ENCODE results near the gene ZNF611.
"Not testable (repeated sequence)": the region's sequence is repeated elsewhere in the genome, so short reads cannot be mapped to it uniquely, and the experiment has no call there.

The ZNF611 gene

DNA sequence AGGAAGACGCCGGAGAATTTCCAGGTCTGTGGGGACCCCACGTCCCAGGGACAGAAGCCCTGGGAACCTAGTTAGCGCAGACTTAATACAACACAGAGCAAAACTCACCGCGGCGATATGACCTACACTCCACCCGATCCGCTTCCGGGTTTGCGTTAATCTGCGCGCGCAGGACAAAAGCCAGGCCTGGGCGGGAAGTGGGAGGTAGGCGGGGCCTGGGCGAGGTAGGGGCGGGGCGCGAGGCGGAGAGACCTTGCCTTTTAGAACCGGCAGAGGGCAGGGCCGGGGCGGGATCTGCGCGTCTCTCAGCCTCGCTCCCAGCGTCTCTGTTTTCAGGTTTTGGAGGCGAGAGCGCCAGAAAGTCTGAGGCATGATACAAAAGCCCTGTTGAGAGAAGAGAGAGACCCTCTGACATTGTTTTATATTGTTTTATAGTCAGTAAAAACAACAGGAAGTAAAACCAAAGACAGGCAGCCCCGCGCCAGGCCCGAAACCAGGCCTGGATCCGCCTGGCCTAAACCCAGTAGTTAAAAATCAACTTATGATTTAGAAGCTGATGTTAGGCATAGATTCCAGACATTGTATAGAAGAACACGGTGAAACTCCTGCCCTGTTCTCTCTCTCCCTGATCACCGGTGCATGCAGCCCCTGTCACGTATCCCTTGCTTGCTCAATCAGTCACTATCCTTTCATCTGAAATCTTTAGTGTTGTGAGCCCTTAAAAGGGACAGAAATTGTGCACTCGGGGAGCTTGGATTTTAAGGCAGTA is at the start of gene ZNF611:
ZNF611 (minus strand) TSS at position 152 of the 769 bp plus-strand sequence. CDS start 19,150 bp downstream, outside the sequence.
- Histone ChIP-seq H3K9me3 (ENCODE audit: control insufficient read depth in 1 of 2, low read length in 2 of 2) (peaks cover 2 to 6% of the 10 kb centered on the region in 2 donors), H3K27ac (ENCODE audit: low read depth, low read length) (peak within 1 kb of the TSS; percentile 73), H3K4me3 (ENCODE audit: low read depth in 1 of 2, low read length in 2 of 2) (peak within 1 kb of the TSS; percentile 76 to 97), H3K4me1 (ENCODE audit: control insufficient read depth in 1 of 2, insufficient read depth in 2 of 2, low read length in 2 of 2) (no peaks in the 10 kb centered on the region), H3K27me3 (ENCODE audit: control insufficient read depth in 1 of 2, insufficient read depth in 2 of 2, low read length in 2 of 2) (no peaks in the 10 kb centered on the region), H3K9ac (ENCODE audit: low read depth in 1 of 2, low read length in 2 of 2) (peak within 1 kb of the TSS; percentile 53 to 93), H3K36me3 (ENCODE audit: control insufficient read depth in 1 of 2, insufficient read depth in 2 of 2, low read length in 2 of 2) (no peaks in the 10 kb centered on the region)

DNA sequence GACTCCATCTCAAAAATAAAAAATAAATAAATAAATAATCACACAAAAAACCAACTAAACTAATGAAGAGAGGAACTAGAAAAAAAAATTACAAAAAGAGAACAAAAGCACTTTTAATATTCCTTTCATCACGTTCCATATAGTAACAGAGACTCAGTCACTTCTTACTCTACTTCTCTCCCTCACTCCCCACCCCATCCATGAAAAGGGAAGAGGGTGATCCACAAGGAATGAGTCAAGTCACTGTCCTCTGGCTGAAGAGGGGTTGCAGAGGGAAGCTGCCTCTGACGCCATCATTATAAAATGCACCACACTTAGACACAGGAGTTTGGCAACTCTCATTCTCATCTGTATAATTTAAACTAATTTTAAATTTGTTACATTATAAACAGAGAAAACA is 48.0 kb upstream of the ZNF611 start:
- not testable (repeated sequence) for H3K4me3 ChIP-seq (ENCODE audit: low read depth in 1 of 2, low read length in 2 of 2); H3K27ac ChIP-seq (ENCODE audit: low read depth, low read length); H3K9me3 ChIP-seq (ENCODE audit: control insufficient read depth in 1 of 2, low read length in 2 of 2); H3K9ac ChIP-seq (ENCODE audit: low read depth in 1 of 2, low read length in 2 of 2); H3K27me3 ChIP-seq (ENCODE audit: control insufficient read depth in 1 of 2, insufficient read depth in 2 of 2, low read length in 2 of 2); H3K4me1 ChIP-seq (ENCODE audit: control insufficient read depth in 1 of 2, insufficient read depth in 2 of 2, low read length in 2 of 2)
- H3K36me3 ChIP-seq (ENCODE audit: control insufficient read depth in 1 of 2, insufficient read depth in 2 of 2, low read length in 2 of 2): peaks cover 17 to 33% of the 10 kb centered on the region in 2 donors

DNA sequence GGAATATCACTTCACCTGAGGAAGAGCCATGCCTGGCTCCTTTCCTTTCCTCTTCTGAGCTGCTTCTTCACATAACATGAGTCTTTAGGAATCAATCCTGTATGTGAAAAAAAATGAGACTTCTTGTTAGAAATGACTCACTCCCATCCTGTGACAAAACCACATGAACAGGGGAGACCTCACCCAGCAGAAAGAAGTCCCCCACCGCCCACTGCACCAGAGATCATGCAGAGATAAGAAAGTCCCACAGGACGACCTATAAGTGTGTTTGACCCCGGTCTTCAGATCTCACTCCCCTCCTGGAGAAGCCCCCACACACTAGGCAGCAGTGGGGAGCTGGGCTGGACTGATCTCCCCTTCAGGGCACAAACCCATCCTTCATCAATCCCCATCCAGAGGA is 44.0 kb upstream of the ZNF611 start:
- no peaks in the 10 kb centered on the region for H3K4me1 ChIP-seq (ENCODE audit: control insufficient read depth in 1 of 2, insufficient read depth in 2 of 2, low read length in 2 of 2)
- H3K27ac ChIP-seq (ENCODE audit: low read depth, low read length): no peak overlapping the region
- H3K27me3 ChIP-seq (ENCODE audit: control insufficient read depth in 1 of 2, insufficient read depth in 2 of 2, low read length in 2 of 2): no peaks in the 10 kb centered on the region

DNA sequence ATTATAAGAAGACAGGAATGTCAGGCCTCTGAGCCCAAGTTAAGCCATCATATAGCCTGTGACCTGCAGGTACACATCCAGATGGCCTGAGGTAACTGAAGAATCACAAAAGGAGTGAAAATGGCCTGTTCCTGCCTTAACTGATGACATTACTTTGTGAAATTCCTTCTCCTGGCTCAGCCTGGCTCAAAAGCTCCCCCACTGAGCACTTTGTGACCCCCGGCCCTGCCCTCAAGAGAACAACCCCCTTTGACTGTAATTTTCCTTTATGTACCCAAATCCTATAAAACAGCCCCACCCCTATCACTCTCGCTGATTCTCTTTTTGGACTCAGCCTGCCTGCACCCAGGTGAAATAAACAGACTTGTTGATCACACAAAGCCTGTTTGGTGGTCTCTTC is 21.6 kb upstream of the ZNF611 start:
- not testable (repeated sequence) for H3K27ac ChIP-seq (ENCODE audit: low read depth, low read length); H3K4me1 ChIP-seq (ENCODE audit: control insufficient read depth in 1 of 2, insufficient read depth in 2 of 2, low read length in 2 of 2); H3K36me3 ChIP-seq (ENCODE audit: control insufficient read depth in 1 of 2, insufficient read depth in 2 of 2, low read length in 2 of 2); H3K27me3 ChIP-seq (ENCODE audit: control insufficient read depth in 1 of 2, insufficient read depth in 2 of 2, low read length in 2 of 2); H3K9ac ChIP-seq (ENCODE audit: low read depth in 1 of 2, low read length in 2 of 2); H3K9me3 ChIP-seq (ENCODE audit: control insufficient read depth in 1 of 2, low read length in 2 of 2); H3K4me3 ChIP-seq (ENCODE audit: low read depth in 1 of 2, low read length in 2 of 2)

More for the DNA sequence above, 44.0 kb upstream of the ZNF611 start:
- Histone ChIP-seq H3K4me3 (ENCODE audit: low read depth in 1 of 2, low read length in 2 of 2) (no peak overlapping the region), H3K9ac (ENCODE audit: low read depth in 1 of 2, low read length in 2 of 2) (no peak overlapping the region), H3K36me3 (ENCODE audit: control insufficient read depth in 1 of 2, insufficient read depth in 2 of 2, low read length in 2 of 2) (peaks cover 20 to 56% of the 10 kb centered on the region in 2 donors), H3K9me3 (ENCODE audit: control insufficient read depth in 1 of 2, low read length in 2 of 2) (peaks cover 5 to 7% of the 10 kb centered on the region in 2 donors)

DNA sequence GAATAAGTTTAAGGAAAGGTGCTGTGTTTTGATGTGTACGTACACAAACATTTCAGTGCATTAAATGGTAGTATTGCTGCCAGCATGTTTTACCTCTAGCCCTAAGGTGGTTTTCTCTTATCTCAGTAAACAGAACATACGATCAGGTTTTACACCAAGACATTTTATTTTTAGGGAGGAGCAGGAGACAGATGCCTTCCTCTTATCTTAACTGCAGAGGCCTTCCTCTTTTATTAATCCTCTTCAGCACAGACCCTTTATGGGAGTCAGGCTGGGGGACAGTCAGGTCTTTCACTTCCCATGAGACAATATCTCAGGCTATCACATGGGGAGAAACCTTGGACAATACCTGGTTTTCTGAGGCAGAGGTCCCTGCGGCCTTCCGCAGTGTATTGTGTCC is 14.9 kb upstream of the ZNF611 start:
- no peaks in the 10 kb centered on the region for H3K4me1 ChIP-seq (ENCODE audit: control insufficient read depth in 1 of 2, insufficient read depth in 2 of 2, low read length in 2 of 2)
- no peaks in the 10 kb centered on the region for H3K36me3 ChIP-seq (ENCODE audit: control insufficient read depth in 1 of 2, insufficient read depth in 2 of 2, low read length in 2 of 2)
- no peaks in the 10 kb centered on the region for H3K27me3 ChIP-seq (ENCODE audit: control insufficient read depth in 1 of 2, insufficient read depth in 2 of 2, low read length in 2 of 2)
- H3K9me3 ChIP-seq (ENCODE audit: control insufficient read depth in 1 of 2, low read length in 2 of 2): no peaks in the 10 kb centered on the region
- no peak overlapping the region for H3K4me3 ChIP-seq (ENCODE audit: low read depth in 1 of 2, low read length in 2 of 2)
- H3K9ac ChIP-seq (ENCODE audit: low read depth in 1 of 2, low read length in 2 of 2): no peak overlapping the region
- no peak overlapping the region for H3K27ac ChIP-seq (ENCODE audit: low read depth, low read length)

DNA sequence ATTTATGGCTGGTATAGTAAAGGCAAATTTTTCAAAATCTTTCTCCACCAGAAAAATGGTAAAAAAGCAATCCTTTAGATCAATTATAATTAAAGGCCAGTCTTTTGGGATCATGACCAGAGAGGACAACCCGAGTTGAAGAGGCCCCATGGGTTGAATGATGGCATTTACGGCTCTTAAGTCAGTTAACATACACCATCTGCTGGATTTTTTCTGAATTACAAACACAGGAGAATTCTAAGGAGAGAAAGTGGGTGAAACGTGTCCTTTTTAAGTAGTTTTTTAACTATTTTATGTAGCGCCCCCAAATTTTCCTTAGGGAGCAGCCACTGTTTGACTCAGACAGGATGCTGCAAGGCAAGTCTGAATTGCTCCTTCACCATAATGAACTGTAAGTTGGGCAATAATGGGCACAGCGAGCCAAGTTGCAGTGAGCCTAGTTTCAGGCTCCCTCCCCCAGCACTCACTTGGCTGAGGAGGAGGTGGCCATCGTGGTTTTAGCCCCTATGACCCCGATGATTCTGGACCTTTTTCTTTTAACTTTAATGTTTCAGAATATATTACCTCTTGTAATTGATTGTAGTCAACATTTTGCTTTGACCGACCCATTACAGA is 13.6 kb upstream of the ZNF611 start:
- Histone ChIP-seq H3K36me3 (ENCODE audit: control insufficient read depth in 1 of 2, insufficient read depth in 2 of 2, low read length in 2 of 2) (no peaks in the 10 kb centered on the region), H3K9ac (ENCODE audit: low read depth in 1 of 2, low read length in 2 of 2) (no peak overlapping the region), H3K9me3 (ENCODE audit: control insufficient read depth in 1 of 2, low read length in 2 of 2) (no peaks in the 10 kb centered on the region), H3K27me3 (ENCODE audit: control insufficient read depth in 1 of 2, insufficient read depth in 2 of 2, low read length in 2 of 2) (no peaks in the 10 kb centered on the region), H3K4me1 (ENCODE audit: control insufficient read depth in 1 of 2, insufficient read depth in 2 of 2, low read length in 2 of 2) (no peaks in the 10 kb centered on the region), H3K27ac (ENCODE audit: low read depth, low read length) (no peak overlapping the region), H3K4me3 (ENCODE audit: low read depth in 1 of 2, low read length in 2 of 2) (no peak overlapping the region)

DNA sequence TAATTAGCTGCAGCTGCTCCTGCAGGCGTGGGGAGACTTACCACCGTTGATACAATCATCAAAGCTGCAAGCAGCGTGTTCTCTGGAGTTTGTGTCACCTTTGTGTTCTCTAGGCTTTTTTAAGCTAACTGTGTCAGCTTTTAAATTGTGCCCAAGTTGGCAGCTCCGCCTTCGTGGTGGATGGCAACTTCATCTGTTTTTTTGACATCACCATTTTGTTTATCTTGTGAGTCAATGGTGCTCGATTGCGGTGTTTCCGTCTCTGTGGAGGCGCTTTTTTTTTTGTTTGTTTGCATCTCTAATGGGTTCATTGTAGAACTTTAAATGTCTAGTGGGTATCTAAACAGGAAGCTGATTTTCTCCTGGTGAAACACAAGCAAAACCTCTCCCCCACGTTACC is 11.1 kb upstream of the ZNF611 start:
- not testable (repeated sequence) for H3K27ac ChIP-seq (ENCODE audit: low read depth, low read length); H3K4me3 ChIP-seq (ENCODE audit: low read depth in 1 of 2, low read length in 2 of 2); H3K36me3 ChIP-seq (ENCODE audit: control insufficient read depth in 1 of 2, insufficient read depth in 2 of 2, low read length in 2 of 2); H3K9me3 ChIP-seq (ENCODE audit: control insufficient read depth in 1 of 2, low read length in 2 of 2); H3K9ac ChIP-seq (ENCODE audit: low read depth in 1 of 2, low read length in 2 of 2); H3K27me3 ChIP-seq (ENCODE audit: control insufficient read depth in 1 of 2, insufficient read depth in 2 of 2, low read length in 2 of 2); H3K4me1 ChIP-seq (ENCODE audit: control insufficient read depth in 1 of 2, insufficient read depth in 2 of 2, low read length in 2 of 2)

DNA sequence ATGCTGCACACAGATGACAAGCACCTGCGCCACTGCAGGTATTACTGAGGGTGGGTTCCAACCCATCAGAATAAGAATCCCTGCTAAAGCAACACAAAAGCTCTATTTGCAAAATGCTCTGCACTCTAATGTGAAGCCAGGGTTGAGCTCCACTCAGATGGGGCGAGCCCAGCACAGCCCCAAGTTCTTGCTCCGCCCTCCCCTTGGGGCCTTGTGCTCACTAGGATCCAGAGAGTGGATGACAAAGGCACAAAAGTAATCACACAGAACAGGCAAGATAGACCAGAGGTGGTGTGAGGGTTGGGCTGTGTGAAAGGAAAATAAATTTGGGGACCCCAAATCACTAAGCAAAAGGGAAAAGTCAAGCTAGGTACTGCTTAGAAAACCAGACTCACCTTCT is 8.2 kb upstream of the ZNF611 start:
- Histone ChIP-seq H3K27ac (ENCODE audit: low read depth, low read length) (no peak overlapping the region), H3K4me1 (ENCODE audit: control insufficient read depth in 1 of 2, insufficient read depth in 2 of 2, low read length in 2 of 2) (no peaks in the 10 kb centered on the region), H3K9me3 (ENCODE audit: control insufficient read depth in 1 of 2, low read length in 2 of 2) (peaks cover 2 to 14% of the 10 kb centered on the region in 2 donors), H3K27me3 (ENCODE audit: control insufficient read depth in 1 of 2, insufficient read depth in 2 of 2, low read length in 2 of 2) (no peaks in the 10 kb centered on the region), H3K36me3 (ENCODE audit: control insufficient read depth in 1 of 2, insufficient read depth in 2 of 2, low read length in 2 of 2) (no peaks in the 10 kb centered on the region), H3K9ac (ENCODE audit: low read depth in 1 of 2, low read length in 2 of 2) (no peak overlapping the region), H3K4me3 (ENCODE audit: low read depth in 1 of 2, low read length in 2 of 2) (no peak overlapping the region)

DNA sequence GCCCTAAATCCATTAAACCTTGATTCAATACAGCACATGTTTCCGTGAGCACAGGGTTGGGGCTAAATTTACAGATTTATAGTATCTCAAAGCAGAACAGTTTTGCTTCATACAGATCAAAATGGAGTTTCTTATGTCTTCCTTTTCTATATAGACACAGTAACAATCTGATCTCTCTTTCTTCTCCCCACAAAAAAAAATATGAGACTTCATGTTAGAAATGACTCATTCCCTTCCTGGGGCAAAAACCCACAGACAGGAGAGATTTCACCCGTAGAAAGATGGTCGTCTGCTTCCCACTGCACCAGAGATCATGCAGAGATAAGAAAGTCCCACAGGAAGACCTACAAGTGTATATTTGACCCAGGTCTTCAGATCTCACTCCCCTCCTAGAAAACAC is 7.7 kb upstream of the ZNF611 start:
- Histone ChIP-seq H3K27ac (ENCODE audit: low read depth, low read length) (no peak overlapping the region), H3K9ac (ENCODE audit: low read depth in 1 of 2, low read length in 2 of 2) (no peak overlapping the region), H3K27me3 (ENCODE audit: control insufficient read depth in 1 of 2, insufficient read depth in 2 of 2, low read length in 2 of 2) (no peaks in the 10 kb centered on the region)

DNA sequence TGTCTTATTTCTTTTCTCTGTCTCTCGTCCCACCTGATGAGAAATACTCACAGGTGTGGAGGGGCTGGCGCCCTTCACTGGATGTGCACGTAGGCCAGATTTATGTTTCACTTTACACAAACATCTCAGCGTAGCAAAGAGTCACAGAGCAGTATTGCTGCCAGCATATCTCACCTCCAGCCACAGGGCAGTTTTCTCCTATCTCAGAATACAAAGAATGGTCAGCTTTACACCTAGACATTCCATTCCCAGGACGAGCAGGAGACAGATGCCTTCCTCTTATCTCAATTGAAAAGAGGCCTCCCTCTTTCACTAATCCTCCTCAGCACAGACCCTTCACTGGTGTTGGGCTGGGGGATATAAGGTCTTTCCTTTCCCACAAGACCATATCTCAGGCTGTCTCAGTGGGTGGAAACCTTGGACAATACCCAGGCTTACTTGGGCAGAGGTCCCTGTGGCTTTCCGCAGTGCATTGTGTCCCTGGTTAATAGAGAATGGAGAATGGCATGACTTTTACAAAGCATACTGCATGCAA is 7.2 kb upstream of the ZNF611 start:
- no peaks in the 10 kb centered on the region for H3K36me3 ChIP-seq (ENCODE audit: control insufficient read depth in 1 of 2, insufficient read depth in 2 of 2, low read length in 2 of 2)
- no peak overlapping the region for H3K27ac ChIP-seq (ENCODE audit: low read depth, low read length)
- H3K4me1 ChIP-seq (ENCODE audit: control insufficient read depth in 1 of 2, insufficient read depth in 2 of 2, low read length in 2 of 2): no peaks in the 10 kb centered on the region
- H3K9me3 ChIP-seq (ENCODE audit: control insufficient read depth in 1 of 2, low read length in 2 of 2): peaks cover 2 to 14% of the 10 kb centered on the region in 2 donors
- H3K9ac ChIP-seq (ENCODE audit: low read depth in 1 of 2, low read length in 2 of 2): no peak overlapping the region
- H3K27me3 ChIP-seq (ENCODE audit: control insufficient read depth in 1 of 2, insufficient read depth in 2 of 2, low read length in 2 of 2): no peaks in the 10 kb centered on the region
- no peak overlapping the region for H3K4me3 ChIP-seq (ENCODE audit: low read depth in 1 of 2, low read length in 2 of 2)

More for the DNA sequence above, 7.7 kb upstream of the ZNF611 start:
- Histone ChIP-seq H3K9me3 (ENCODE audit: control insufficient read depth in 1 of 2, low read length in 2 of 2) (peaks cover 2 to 14% of the 10 kb centered on the region in 2 donors), H3K4me3 (ENCODE audit: low read depth in 1 of 2, low read length in 2 of 2) (no peak overlapping the region), H3K4me1 (ENCODE audit: control insufficient read depth in 1 of 2, insufficient read depth in 2 of 2, low read length in 2 of 2) (no peaks in the 10 kb centered on the region), H3K36me3 (ENCODE audit: control insufficient read depth in 1 of 2, insufficient read depth in 2 of 2, low read length in 2 of 2) (no peaks in the 10 kb centered on the region)

Measured in duodenal mucosa (tissue), 2 donors.